ENCODE data around the gene C1QTNF3.

DNA sequence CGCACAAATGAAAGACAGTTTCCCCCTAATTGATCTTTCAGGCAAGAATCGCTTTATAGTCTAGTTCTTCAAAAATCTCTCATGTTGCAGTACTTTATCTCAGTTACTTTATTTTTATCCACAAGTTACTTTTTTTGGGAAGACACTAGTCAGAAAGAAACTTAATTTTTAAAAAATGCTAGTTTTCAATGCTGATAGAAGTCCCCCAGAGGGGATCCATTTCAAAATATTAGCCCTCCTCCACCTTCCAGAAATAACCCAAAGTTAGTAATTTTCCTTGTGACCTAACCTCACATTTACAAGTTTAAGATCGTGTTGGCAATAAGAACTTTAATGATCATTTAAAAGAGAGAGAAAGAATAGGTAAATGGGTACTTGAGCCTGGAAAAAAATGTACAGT, 11.0 kb downstream of the C1QTNF3 start:
- TF ChIP-seq, protein P1, sequence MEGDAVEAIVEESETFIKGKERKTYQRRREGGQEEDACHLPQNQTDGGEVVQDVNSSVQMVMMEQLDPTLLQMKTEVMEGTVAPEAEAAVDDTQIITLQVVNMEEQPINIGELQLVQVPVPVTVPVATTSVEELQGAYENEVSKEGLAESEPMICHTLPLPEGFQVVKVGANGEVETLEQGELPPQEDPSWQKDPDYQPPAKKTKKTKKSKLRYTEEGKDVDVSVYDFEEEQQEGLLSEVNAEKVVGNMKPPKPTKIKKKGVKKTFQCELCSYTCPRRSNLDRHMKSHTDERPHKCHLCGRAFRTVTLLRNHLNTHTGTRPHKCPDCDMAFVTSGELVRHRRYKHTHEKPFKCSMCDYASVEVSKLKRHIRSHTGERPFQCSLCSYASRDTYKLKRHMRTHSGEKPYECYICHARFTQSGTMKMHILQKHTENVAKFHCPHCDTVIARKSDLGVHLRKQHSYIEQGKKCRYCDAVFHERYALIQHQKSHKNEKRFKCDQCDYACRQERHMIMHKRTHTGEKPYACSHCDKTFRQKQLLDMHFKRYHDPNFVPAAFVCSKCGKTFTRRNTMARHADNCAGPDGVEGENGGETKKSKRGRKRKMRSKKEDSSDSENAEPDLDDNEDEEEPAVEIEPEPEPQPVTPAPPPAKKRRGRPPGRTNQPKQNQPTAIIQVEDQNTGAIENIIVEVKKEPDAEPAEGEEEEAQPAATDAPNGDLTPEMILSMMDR (IDR thresholded peaks at IDR 0.05): no peak
- no peak for TF ChIP-seq POLR2A (IDR thresholded peaks at IDR 0.05)
